ENCODE data around the gene SNAPIN.

Gene SNAPIN, protein sequence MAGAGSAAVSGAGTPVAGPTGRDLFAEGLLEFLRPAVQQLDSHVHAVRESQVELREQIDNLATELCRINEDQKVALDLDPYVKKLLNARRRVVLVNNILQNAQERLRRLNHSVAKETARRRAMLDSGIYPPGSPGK

DNA sequence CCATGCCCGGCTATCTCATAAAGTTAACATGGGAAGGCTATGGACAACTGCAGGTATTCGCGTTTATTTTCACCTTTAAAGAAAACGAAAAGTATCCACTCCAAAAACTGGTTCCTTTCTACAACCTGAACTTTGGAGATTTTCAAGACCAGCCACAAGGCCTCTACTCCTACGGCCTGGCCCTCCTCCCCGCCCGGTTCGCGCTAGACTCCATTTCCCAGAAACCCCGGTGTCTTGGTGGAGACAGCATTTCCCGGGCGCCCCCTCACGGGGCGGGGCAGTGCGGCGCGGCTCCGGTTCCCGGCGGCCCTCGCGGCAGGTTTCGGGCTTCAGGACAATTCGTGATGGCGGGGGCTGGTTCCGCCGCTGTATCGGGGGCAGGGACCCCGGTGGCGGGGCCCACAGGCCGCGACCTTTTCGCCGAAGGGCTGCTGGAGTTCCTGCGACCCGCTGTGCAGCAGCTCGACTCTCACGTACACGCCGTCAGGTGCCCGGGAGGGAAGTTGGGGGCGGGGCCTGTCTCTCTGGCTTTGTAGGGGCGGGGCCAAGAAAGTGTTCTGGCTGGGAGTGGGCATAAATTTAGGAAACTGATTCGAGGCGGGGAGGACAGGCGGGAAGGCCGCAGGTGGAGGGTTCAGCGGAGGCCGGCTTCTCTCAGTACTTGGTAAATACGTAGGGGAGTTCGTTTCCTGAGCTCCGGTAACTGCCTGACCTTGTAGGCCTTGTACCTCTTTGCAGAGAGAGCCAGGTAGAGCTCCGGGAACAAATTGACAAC, at the start of gene SNAPIN:
Gene SNAPIN (plus strand): TSS at position 304 of the 775 bp plus-strand sequence. CDS start 41 bp downstream, at position 345.
- DNase-seq (ENCODE audit: low read depth): peak; percentile 58

DNA sequence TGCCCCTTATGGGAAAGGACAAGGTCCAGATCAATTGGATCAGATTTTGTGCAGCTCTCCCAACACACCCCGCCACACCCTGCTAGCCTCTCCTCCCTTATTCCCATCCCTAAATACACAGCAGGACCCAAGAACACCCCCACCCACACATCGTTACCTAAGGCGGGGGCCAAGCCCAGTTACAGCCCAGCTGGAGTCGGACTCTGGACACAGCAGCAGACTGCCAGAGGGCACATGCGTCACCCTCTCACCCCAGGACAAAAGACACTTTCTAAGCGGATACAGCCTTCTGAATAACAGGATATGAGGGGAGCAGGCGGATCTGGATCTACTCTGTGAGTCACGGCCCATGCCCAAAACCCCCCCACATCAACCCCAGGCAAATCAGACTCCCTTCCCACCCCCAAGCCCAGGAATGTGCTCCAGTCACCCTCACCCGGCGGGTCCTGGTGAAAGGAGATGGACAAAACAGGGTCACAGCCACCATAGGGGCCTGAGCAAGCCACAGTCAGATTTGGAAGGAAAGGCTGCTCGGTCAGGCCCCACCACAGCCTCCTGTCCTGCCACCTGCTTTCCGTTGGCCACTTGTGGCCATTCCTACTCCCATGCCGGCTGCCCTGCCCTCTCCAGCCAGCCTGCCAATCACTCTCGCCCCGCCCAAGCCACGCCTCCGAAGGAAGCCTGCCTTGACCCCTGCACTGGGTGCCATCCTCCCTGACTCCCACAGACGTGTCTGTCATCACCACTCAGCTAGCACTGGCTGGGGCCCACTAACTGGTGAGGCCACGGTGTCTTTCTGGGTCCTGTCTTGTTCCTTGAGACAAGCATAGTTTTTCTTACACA, 49.5 kb upstream of the SNAPIN start:
- no peak for DNase-seq (ENCODE audit: low read depth)

DNA sequence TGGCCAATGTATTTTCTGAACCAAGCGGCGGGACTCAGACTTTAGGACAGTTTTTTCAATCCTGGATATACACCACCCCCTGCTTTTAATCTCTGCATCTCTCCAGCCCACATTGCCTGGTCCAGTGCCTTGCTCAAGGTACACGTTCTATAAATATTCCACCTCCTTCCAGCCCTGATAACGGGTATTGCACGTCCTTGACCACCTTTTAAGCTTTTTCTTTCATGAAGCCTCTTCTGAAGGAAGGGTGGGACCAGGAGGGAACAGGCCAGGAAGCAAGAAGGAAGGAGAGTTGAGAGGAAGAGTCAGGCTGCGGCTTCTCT, 49.0 kb upstream of the SNAPIN start:
- no peak for DNase-seq (ENCODE audit: low read depth)

DNA sequence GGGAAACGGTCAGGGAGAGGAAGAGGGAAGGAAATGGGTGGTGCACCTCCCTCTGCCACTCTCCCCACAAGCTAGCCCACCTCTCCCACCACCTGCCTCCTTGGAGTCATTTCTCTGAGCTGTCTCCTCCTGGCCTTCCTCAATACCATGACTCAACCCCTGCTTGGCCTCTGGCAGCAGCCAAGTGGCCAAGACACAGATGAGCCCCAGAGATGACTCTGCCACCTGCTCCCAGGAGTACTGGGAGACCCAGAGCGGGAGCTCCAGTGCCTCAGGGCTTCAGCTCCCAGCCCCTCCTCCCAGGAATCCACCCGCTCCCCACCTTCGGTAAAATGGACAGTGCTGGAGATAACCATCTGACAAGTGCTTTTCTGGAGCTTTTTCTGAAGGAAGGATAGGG, 48.2 kb upstream of the SNAPIN start:
- no peak for DNase-seq (ENCODE audit: low read depth)

DNA sequence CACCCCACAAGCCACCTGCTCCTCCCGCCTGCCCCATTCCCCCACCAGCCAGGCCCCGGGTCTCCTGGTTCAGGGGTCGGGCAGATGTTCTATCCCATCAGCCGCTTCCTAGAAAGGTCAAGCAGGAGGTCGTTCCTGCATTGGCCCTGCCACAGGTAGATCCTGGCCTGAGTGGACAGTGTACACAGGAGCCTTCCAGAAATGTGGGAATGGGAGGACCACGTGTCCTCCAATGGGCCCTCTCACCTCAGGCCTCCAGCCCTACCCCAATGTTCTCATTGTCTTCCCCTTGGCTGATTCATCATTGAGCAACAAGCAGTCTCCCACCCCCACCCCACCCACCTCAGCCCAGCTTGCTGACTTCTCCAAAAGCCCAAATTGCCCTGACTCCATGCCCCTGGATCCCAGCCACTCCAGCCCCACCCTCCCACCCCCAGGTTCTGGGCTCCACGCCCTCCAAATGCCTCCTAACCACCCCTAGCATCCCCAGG, 47.6 kb upstream of the SNAPIN start:
- DNase-seq (ENCODE audit: low read depth): no peak

DNA sequence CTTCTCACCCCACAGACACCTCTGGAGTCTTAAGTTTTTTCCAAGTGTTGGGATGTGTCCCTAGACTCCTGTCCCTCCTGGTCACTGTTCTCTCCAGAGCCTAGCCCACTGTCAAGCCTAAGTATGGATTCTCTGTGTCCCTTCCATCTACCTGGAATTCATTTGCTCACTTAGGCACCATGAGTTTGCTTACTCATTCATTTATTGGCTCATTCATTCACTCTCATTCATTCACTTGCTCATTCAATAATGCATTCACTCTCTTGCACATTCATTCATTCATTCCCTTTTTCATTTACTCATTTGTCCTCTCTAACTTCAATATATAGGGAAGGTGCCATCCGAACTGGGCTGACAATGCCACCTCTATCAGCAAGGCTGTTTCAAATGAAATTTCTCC, 47.1 kb upstream of the SNAPIN start:
- no peak for DNase-seq (ENCODE audit: low read depth)

DNA sequence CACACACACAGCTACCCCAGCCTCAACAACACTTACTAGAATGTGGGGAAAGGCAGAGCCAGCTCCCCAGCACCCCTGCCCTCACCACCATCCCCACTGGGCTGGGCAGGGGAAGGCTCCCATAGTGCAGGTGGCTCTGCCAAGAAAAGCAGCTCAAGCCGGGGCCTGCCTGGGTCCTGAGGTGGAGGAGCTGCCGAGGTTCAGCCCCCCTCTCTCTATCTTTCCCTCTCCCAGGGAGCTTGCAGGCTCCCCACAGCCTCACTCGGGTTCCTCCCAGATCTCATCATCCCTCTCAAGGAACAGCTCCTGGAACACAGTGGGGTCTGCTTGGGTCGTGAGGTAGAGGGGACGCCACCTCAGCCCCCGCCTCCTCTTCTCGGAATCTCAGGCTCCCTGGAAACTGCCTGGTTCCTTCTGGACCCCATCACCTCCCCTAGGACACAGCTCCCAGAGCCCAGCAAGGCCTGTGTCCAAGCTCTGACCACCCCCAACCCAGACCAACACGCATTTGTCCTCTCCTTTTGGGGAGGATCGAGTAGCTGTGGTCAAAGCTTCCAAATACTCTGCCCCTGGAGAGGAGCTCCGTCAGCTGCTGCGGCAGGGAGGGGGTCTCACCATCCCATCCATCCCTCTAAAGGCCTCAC, 46.3 kb upstream of the SNAPIN start:
- no peak for DNase-seq (ENCODE audit: low read depth)

DNA sequence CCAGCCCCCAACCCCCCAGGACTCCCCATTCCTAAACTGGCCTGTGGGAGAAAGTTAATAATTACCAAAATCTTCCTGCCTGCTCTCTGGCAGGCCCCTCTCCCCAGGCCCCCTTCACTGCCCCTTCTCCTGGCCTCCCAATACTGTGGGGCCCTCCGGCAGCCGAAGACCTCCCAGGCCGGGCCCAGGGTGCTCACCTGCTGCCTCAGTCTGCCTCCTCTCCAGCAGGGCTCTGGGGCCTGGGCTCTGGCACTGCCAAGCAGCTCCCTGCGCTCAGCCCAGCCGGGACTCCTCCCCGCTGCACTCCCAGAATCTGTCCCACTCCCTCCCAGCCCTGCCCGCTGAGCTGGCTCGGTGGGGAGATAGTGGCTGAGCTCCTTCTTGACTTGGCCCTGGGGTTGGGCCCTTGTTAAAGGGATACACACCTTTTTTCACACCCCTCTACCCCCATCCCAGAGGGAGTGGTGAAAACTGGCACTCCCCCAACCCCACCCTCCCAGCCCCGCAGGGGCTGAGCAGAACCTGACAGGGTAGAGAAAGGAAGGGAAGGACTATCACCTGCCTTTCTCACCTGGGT, 45.7 kb upstream of the SNAPIN start, which contains the start of gene S100A16:
Gene S100A16 (minus strand): TSS at position 383 of the 577 bp plus-strand sequence. CDS start 4,986 bp downstream, outside the sequence.
- no peak for DNase-seq (ENCODE audit: low read depth)

DNA sequence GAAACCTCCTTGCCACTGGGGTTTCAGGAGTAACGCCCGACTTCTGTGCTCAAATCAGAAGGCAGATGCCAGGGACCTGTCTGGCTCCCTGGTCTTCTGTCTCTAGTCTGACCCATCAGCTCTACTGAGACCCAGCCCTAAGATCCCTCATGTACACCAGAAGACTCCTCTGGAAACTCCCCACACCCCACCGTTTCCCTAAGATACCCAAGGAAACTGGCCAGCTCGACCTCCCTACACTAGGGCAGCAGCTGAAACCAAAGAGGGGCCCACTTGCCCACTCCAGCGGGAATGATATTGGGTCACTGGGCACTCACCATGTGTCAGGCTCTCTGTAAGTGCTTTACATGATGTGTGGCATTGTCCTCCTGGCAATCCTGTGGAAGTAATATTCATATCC, 45.1 kb upstream of the SNAPIN start:
- no peak for DNase-seq (ENCODE audit: low read depth)

DNA sequence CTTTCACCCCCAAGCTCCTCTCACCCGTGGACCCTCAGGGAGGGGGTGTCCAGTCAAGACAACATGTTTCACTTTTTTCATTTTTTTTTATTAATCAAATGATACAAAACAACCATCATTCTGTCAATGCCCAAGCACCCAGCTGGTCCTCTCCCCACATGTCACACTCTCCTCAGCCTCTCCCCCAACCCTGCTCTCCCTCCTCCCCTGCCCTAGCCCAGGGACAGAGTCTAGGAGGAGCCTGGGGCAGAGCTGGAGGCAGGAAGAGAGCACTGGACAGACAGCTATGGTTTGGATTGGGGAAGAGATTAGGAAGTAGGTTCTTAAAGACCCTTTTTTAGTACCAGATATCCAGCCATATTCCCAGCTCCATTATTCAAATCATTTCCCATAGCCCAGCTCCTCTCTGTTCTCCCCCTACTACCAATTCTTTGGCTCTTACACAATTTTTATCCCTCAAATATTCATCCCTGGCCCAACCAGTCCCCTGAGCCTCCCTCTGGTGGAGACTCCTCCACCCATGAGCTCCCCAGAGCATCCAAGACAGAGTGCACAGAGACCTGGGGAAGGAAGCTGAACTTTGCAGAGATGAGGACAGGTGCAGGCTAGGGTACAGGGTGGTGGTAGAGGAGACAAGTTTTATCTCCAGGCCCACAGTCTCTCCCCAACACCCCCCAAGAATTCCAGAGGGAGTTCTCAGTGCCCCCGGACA, 44.2 kb upstream of the SNAPIN start:
- DNase-seq (ENCODE audit: low read depth): no peak

DNA sequence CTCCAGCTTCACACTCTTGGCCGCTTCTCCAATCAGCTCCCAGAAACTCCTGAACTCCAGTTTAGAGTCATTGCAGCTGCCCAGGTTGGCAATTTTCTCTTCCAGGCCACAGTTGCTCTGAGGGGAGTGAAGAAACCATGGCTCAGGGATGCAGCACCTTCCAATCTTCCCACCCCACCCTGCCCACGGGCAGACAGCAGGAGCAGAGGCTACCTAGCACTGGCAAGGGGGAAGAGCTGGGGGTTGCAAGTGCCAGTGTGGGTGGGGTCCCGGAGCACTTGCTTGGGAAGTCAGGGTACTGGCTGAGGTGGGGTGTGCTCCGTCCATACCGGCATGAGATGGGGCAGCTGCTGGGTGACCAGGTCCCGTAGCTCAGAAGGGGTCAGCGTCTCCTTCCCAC, 43.6 kb upstream of the SNAPIN start:
- DNase-seq (ENCODE audit: low read depth): no peak

DNA sequence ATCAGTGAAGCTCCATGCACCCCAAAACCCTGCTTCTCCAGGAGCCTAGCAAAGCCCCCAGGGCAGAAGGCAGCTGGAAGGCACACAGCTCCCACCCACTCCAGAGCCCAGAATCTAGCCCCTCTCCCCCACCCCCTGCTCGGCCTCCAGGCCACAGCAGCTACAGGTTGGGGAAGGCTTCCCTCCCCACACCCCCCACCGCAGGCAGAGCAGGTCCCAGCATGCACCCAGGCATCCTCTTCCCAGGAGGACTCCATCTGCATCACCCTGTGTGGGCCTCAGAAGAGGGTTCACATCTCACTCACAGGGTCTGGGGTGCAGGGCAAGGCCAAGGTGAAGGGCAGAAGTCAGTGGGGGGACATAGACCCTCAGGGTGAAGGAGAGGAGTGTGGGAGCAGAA, 43.1 kb upstream of the SNAPIN start:
- DNase-seq (ENCODE audit: low read depth): no peak

DNA sequence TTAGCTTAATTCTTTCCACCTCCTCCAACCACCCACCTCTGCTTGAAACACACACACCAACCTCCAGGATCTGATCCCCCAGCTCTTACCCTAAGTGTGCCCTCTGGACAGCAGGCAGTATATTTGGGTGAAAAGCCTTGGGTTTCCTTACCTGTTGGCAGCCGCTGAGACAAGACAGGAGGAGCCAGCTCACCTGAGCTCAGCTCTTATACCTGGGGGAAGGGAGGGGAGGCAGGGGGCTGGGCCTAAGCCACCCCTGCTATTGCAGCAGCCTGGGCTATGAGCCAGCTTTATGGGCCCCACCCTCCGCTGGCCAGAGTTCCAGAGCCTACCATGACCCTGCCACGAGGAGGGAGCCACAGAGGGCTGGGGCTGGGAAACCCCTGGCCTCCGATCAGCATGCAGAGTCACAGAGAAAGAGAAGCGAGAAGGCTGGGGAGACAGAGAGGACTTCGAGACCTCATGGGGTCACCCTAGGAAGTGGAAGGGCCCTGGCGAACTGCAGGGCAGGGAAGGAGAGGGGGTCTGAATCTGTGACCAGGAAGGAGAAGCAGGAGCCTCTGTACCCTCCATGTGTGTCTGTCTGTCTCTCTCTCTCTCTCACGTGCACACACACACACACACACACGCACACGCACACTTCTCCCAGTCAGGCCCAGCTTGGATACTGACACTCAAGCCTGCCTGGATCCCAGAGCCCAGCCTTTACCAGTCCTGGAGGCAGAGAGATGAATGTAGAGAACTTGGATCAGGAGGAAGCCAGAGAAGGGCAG, 42.2 kb upstream of the SNAPIN start, which contains the start of gene S100A14:
Gene S100A14 (minus strand): TSS at position 182 of the 773 bp plus-strand sequence. CDS start 467 bp downstream, outside the sequence.
- no peak for DNase-seq (ENCODE audit: low read depth)

DNA sequence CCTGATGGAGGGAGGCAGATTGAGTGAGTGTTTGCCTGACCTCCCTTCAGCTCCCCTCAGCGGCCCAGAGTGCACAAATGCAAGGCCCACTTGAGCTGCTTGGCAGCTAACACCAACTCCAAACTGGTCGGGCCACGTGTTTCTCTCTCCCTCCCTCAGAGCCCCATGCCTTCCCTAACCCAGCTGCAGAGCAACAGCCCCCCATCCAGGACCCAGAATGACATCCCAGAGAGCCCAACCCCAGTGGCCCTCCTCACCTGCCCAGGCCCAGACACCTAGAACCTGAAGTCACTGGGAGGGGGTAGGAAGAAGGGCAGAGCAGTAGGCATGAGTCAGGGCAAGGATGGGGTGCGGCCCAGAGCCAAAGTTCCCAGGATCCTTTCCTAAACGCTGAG, 41.6 kb upstream of the SNAPIN start:
- DNase-seq (ENCODE audit: low read depth): no peak

DNA sequence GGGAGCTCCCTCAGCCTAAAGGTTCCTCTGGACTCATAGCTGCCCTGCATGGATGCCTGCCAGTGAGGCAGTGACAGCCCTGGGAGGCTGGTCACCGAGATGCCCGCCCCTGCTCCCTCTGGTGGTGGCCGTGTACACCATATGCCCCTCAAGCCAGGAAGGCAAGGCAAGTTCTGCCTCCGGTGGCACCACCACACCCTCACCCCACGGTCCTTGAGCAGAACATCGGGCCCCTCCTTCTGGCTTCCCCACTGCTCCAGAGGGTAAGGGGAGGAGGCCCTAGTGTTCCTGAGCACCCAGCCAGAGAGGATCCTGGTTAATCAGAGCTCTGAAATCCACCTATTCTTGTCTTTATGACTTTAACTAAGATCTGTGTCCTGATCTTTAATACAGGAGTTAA, 40.8 kb upstream of the SNAPIN start:
- no peak for DNase-seq (ENCODE audit: low read depth)

DNA sequence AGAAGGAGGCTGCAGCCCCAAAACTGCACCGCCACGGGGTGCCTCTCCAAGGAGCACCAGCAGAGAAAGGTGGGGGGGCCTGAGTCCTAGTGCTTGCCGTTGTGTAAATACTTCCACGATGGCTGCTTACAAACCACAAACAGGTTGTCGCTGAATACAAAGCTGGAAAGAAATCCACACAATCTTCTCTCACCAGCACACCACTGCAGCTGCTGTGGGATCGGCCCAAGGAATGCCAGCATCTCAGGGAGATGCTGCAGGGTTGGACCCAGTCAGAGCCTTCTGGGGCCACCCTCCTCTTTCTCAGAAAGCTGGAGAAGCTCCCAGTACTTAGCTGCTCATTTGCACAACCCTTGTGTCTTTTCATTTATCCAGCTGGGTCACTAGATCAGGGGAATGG, 39.3 kb upstream of the SNAPIN start:
- DNase-seq (ENCODE audit: low read depth): no peak

DNA sequence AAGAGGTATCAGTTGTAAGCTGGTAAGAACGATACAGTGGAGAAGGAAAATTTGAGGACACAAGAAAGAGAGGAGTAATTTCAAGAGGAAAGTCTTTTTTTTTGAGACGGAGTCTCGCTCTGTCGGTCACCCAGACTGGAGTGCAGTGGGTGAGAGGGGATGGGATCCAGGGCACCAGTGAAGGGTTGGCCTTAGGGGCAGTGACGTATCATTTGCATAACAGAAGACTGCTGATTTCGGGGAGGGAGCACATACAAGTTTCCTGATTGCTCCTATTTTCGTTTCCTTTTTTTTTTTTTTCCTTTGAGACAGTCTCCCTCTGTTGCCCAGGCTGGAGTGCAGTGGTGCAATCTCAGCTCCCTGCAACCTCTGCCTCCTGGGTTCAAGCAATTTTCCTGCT, 35.4 kb upstream of the SNAPIN start:
- DNase-seq (ENCODE audit: low read depth): no peak

DNA sequence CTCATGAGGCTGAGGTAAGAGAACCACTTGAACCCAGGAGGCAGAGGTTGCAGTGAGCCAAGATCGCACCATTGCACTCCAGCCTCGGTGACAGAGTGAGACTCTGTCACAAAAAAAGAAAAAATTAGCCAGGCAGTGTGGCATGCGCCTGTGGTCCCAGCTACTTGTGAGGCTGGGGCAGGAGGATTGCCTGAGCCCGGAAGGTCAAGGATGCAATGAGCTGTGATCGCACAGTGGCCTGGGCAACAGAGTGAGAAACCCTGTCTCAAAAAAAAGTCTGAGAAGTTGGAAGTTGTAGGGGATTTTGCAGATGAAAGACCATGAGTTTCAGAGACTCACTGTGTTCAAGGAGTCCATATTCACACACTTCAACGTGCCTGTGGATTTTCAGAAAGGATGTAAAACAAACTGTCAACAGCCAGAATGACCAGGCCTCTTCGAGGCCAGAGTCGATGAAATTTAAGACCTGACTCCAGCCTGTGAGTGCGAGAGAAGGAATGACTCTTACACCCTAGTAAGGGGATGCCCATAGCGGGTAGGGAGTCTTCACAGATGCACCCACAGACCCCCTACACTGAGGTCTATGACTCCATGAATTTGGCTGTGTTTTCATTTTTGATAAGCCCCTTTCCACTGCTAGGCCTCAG, 33.4 kb upstream of the SNAPIN start:
- DNase-seq (ENCODE audit: low read depth): no peak

DNA sequence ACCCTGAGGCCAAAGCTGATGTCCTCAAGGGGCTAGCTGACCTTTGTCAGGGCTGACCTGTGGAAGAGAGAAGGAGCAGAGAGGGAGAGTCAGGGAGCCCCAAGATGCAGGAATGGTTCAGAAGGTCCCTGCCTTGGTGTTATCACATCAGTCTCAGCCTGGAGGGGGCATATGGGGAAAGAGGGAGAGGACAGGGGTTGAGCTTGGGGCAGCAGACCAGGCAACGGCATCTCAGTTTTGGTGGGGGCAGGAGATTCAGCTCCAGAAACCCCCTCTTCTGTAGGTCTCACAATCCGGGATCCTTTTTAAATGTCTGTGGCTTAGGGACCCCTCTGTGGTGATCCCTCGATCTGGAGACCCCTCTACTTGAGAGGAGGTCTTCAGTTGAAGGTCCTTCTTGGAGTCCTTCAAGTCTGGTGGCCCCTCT, 32.0 kb upstream of the SNAPIN start:
- DNase-seq (ENCODE audit: low read depth): no peak

Data from CMK (cell line).